IPS-NIHi11 (cell line): ENCODE data around the gene FLYWCH1.
"Not testable (repeated sequence)": the region's sequence is repeated elsewhere in the genome, so short reads cannot be mapped to it uniquely, and the experiment has no call there.

Experiments used
- DNase-seq: peaks from one replicate; pipeline ENCODE4 v3.0.0; 2012; ENCODE audit warnings: mixed read lengths, low spot score

Gene FLYWCH1

DNA sequence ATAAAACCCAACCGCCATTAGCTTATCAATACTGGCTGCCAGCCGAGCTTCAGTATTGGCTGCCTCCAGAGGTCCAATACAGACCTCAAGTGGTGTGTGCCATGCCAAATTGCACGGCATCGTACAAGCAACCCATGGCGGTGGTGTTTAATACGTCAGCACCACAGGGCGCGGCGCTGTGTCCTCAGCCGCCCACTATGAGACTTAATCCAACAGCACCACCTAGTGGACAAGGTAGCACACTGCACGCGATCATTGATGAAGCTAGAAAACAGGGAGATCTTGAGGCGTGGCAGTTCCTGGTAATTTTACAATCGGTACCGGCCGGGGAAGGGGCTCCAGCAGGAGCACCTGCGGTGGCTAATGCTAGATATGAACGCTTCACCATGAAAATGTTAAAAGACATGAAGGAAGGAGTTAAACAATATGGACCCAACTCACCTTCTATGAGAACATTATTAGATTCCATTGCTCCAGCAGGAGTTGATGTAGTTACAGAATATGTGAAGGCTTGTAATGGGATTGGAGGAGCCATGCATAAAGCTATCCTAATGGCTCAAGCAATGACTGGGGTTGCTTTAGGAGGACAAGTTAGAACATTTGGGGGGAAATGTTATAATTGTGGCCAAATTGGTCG is 15.4 kb downstream of the FLYWCH1 start:
- peak; percentile 81 for DNase-seq

- not testable (repeated sequence) for DNase-seq
These were observed 16.4 kb downstream of the FLYWCH1 start for GRCh38 chr16:2928151-2928550.

GRCh38 chr16:2928796-2929195 is 17.1 kb downstream of the FLYWCH1 start:
- no peak for DNase-seq

DNA sequence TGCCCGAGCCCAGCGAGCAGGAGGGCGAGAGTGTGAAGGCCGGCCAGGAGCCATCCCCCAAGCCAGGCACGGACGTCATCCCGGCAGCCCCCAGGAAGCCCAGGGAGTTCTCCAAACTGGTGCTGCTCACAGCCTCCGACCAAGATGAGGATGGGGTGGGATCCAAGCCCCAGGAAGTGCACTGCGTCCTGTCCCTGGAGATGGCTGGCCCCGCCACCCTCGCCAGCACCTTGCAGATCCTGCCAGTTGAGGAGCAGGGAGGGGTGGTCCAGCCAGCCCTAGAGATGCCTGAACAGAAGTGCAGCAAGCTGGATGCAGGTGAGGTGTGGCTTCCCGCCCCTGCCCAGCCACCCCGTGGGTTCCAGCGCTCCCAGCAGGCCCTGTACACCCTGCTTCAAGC is 18.0 kb downstream of the FLYWCH1 start:
- DNase-seq = no peak

- no peak for DNase-seq
These were observed 18.5 kb downstream of the FLYWCH1 start for GRCh38 chr16:2930236-2930635.

DNA sequence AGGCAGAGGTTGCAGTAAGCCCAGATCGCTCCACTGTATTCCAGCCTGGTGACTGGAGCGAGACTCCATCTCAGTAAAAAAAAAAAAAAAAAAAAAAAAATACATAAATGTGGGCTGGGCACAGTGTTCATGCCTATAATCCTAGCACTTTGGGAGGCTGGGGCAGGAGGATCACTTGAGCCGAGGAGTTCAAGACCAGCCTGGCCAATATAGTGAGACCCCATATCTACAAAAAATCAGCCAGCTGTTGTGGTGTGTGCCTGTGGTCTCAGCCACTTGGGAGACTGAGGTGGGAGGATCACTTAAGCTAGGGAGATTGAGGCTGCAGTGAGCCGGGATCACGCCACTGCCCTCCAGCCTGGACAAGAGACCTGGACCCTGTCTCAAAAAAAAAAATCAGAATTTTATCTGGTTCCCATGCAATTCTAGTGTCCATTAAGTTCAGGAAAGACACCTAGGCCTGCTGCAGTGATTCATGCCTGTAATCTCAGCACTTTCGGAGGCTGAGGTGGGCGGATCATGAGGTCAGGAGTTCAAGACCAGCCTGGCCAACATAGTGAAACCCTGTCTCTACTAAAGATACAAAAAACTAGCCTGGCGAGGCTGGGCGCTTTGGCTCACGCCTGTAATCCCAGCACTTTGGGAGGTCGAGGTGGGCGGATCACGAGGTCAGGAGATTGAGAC is 19.6 kb downstream of the FLYWCH1 start:
- not testable (repeated sequence) for DNase-seq

- DNase-seq = no peak
These were observed 21.4 kb downstream of the FLYWCH1 start for GRCh38 chr16:2933136-2933535.

DNA sequence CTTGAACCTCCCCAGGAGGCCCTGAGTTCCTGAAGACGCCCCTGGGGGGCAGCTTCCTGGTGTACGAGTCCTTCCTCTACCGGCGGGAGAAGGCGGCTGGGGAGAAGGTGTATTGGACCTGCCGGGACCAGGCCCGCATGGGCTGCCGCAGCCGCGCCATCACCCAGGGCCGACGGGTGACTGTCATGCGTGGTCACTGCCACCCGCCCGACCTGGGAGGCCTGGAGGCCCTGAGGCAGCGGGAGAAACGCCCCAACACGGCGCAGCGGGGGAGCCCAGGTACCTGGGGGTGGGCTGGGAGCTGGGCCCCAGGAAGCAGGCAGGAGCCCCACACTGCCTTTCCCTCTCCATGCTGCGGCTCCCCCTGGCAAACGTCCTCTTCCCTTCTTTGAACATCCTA is 22.0 kb downstream of the FLYWCH1 start:
- no peak for DNase-seq

DNA sequence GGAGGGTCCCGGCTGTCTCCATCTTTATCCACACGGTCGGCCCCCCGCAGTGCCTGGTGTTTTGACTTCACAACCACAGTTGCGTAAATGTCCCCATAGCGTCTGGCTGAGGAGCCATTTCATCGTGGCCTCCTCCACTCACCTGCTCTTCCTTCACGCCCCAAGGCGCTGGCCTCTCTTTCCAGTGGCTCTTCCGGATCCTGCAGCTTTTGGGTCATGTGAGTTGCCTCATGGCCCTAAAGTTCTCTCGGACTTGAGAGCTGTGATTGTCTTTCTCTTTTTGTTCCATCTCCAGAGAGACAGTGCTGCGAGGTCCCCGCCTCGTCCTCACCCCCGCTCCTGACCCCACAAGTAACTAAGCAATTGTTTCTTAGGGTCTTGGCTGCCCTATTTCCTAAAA is 22.7 kb downstream of the FLYWCH1 start:
- DNase-seq = no peak

DNA sequence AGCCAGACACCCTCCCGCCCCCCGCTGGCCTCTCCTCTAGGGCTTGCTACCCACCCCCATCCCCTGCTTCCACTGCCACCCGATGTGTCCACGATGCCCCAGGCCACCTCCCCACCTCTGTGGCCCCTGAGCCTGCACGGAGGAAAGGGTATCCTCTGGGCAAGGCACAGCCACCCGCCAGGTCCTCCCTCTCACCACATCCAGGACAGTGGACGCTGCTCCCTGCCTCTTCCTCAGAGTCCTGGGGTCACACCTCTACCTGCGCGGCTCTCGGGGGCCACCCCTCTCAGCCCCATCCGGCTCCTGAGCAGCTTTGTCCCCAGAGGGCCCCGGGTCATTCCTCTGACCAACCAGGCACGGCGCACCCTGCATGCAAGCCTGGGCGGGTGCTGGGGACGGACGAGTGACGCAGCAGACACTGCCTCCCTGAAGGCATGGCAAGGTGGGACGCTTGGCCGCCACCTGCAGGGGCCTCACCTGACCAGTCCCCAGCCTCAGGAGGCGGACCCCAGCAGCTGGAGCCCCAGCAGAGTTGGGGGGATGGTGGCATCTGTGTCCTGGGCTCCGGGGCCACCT is 24.8 kb downstream of the FLYWCH1 start:
- no peak for DNase-seq

- DNase-seq = no peak
These were observed 25.4 kb downstream of the FLYWCH1 start for GRCh38 chr16:2937170-2937569.

DNA sequence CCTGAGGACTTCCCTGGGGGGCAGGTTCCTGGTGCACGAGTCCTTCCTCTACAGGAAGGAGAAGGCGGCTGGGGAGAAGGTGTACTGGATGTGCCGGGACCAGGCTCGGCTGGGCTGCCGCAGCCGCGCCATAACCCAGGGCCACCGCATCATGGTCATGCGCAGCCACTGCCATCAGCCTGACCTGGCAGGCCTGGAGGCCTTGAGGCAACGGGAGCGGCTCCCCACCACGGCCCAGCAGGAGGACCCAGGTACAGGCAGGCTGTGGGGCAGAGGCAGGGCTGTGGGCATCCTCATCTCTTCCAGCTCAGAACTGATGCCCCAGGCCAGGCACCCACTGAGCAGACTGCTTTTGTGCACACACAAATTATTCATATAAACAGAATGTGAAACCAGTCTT is 26.5 kb downstream of the FLYWCH1 start:
- no peak for DNase-seq

GRCh38 chr16:2939968-2940367 is 28.2 kb downstream of the FLYWCH1 start:
- no peak for DNase-seq

GRCh38 chr16:2942045-2942444 is 30.3 kb downstream of the FLYWCH1 start:
- no peak for DNase-seq

DNA sequence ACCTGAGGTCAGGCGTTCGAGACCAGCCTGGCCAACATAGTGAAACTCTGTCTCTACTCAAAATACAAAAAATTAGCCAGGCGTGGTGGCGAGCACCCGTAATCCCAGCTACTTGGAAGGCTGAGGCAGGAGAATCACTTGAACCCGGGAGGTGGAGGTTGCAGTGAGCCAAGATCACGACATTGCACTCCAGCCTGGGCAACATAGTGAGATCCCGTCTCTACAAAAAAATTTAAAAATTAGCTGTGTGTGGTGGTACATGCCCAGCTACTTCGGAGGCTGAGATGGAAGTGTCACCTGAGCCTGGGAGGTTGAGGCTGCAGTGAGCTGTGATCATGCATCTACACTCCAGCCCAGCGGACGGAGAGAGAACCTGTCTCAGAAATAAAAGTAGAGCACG is 32.0 kb downstream of the FLYWCH1 start:
- DNase-seq = not testable (repeated sequence)

DNA sequence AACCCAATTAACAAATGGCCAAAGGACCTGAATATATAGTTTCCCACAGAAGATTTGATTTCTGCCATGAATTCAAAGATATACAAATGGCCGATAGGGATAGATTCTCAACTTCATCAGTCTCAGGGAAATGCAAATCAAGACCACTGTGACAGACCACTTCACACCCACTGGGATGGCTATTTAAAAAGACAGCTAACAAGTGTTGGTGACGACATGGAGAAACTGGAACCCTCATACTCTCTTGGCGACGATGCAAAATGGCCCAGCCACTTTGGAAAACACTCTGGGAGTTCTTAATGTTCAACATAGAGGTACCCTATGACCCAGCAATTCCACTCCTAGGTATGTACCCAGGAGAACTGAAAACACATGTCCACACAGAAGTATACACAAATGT is 34.9 kb downstream of the FLYWCH1 start:
- DNase-seq = no peak

- no peak for DNase-seq
These were observed 37.3 kb downstream of the FLYWCH1 start for GRCh38 chr16:2948807-2949704.

DNA sequence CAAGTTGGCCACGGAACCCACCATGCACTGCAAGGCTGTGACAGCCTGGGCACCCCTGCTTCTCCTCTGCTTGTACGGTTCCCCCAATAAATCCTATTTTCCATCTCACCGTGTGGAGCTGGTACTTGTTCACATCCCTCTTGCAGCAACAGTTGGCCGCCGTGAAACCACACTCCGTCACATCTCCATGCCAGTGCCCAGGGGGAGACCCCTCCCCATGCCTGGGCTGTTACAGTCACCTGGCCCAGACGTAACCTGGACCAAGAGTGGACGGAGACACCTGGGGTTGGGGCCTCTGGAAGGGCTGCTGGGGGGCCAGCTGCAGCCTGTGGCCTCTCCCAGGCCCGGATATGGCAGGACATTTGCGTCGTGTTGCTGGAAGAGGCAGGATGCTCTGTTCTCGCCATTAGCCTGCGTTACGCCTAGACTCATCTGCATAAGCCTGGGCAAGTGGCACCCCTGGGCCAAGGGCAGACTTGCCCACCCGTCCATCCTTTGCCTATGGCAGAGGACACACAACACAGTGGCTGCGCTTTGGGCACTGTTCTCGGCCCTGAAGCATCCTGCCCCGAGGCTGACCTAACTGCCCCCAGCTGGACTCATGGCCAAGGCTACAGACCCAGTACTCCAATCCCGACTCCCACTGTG is 38.1 kb downstream of the FLYWCH1 start:
- no peak for DNase-seq

DNA sequence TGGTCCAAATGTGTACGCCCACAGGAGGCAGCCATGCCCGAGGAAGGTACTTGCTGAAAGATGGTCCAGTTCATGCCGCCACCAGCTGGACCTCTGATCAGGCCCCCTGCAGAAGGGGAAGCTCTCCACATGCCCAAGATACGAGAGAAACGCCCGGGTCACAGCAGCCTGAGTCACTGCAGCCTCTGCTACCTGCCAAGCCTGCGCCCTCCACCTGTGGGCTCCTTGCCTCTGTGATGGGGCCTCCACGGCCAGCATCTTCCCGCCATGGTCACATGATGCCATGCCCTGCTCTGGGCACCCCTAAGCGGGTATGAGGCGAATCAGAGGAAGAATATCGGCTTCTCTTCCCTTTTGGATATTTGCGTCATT is 38.6 kb downstream of the FLYWCH1 start:
- no peak for DNase-seq

DNA sequence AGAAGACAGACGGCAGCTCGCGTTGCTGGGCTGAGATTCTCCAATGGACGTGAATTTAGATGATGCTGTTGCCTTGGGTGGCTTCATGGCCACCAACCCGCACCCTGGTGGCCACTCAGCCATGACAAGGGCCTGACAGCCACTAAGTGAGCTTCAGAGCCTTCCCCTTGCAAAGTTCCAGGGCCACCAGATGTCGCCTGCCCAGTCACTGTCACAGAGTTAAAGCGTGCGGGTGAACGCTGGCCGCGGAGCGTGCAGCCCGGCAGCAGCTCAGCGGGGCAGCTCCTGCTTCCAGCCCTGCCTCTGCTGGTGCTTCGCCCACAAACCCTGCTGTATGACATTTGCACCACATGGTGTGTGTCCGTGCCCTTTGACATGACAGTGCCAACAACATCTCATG is 39.0 kb downstream of the FLYWCH1 start:
- no peak for DNase-seq

DNA sequence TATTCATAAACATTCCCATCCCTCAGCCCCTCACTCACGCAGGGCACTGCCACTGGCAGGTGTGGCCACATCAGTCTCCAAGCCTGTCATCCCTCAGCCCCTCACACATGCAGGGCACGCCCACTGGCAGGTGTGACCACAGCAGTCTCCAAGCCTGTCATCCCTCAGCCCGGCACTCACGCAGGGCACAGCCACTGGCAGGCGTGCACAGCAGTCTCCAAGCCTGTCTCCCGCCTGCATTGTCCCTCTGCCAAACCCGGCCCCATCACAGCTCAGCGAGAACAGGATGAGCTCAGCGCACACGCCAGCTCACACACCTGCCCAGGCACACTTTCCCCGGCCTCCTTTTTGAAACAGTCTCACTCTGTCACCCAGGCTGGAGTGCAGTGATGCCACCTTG is 40.9 kb downstream of the FLYWCH1 start:
- DNase-seq = no peak
